ENCODE results near the gene TEX22.

GRCh38 chr14:105384041-105384557 lies 14.2 kb upstream of the TEX22 start:
- TF ChIP-seq POLR2A (IDR thresholded peaks at IDR 0.05) (no peak), CTCF (IDR thresholded peaks at IDR 0.05 in 4 of 5, conservative IDR thresholded peaks at IDR 0.05 in 1 of 5) (no peak)

Data from gastrocnemius medialis (tissue), 4 donors.